Fibroblast of lung (primary cell): ENCODE results near the gene ACBD5. TPM values are rescaled to one million over a fixed set of nuclear protein-coding genes. Genes with fewer than 3 reads are reported as not detected.
"Not testable (repeated sequence)": the region's sequence is repeated elsewhere in the genome, so short reads cannot be mapped to it uniquely, and the experiment has no call there.

Source experiments
- DNase-seq, 2 donors: peaks; one replicate each; pipeline versions ENCODE4 v3.0.0 to v3.0.0-alpha.2; 2010; ENCODE audit warnings: low read depth in 2 of 2
- H2AFZ ChIP-seq: 2 replicates; pipeline ENCODE4 v1.5.1; 2012; ENCODE audit warnings: low read length, control low read depth, inconsistent platforms
- H3K27ac ChIP-seq: 2 replicates; pipeline ENCODE4 v1.5.1; 2011; ENCODE audit warnings: low read length, control low read depth; ENCODE audit not compliant: insufficient read depth
- H3K27me3 ChIP-seq: 2 replicates; pipeline ENCODE4 v1.5.1; 2011; ENCODE audit warnings: mild to moderate bottlenecking, low read length; ENCODE audit not compliant: control insufficient read depth, insufficient read depth
- H3K36me3 ChIP-seq: 2 replicates; pipeline ENCODE4 v1.5.1; 2011; ENCODE audit warnings: low read length; ENCODE audit not compliant: control insufficient read depth, insufficient read depth
- H3K4me1 ChIP-seq: 2 replicates; pipeline ENCODE4 v1.5.1; 2011; ENCODE audit warnings: low read length; ENCODE audit not compliant: control insufficient read depth, insufficient read depth; ENCODE audit errors: extremely low read depth
- H3K4me2 ChIP-seq: 2 replicates; pipeline ENCODE4 v1.5.1; 2011; ENCODE audit warnings: low read length, control low read depth; ENCODE audit not compliant: insufficient read depth; ENCODE audit errors: extremely low read depth
- H3K4me3 ChIP-seq, 4 experiments: fragments of 200-600 bp in 1 of 4; sonication (generic) in 1 of 4; replicated peaks in 1 of 4; 2 replicates each; pipeline ENCODE4 v1.5.1; 2011 to 2016; ENCODE audit warnings: low read length in 4 of 4, low read depth in 3 of 4, mild to moderate bottlenecking in 3 of 4, control low read depth in 2 of 4, inconsistent platforms in 1 of 4, mixed read lengths in 1 of 4; ENCODE audit not compliant: insufficient read depth in 1 of 4; ENCODE audit errors: control extremely low read depth in 1 of 4
- H3K79me2 ChIP-seq: 2 replicates; pipeline ENCODE4 v1.5.1; 2012; ENCODE audit warnings: mild to moderate bottlenecking, low read length, inconsistent platforms; ENCODE audit not compliant: control insufficient read depth, insufficient read depth
- H3K9ac ChIP-seq: 2 replicates; pipeline ENCODE4 v1.5.1; 2011; ENCODE audit warnings: mild to moderate bottlenecking, low read length, control low read depth; ENCODE audit not compliant: insufficient read depth
- H3K9me3 ChIP-seq: 2 replicates; pipeline ENCODE4 v1.5.1; 2012; ENCODE audit warnings: low read depth, low read length; ENCODE audit not compliant: control insufficient read depth, insufficient read depth
- H4K20me1 ChIP-seq: 2 replicates; pipeline ENCODE4 v1.5.1; 2011; ENCODE audit warnings: low read length; ENCODE audit not compliant: control insufficient read depth, insufficient read depth; ENCODE audit errors: extremely low read depth
- CTCF ChIP-seq, 2 donors: IDR thresholded peaks in 1 of 2; conservative IDR thresholded peaks in 1 of 2; 1 replicate in 1 of 2; 2 replicates in 1 of 2; pipeline ENCODE4 v1.5.1; 2011 to 2012; ENCODE audit warnings: low read length in 2 of 2, control low read depth in 1 of 2, inconsistent platforms in 1 of 2, low read depth in 1 of 2, mild to moderate bottlenecking in 1 of 2
- EZH2 ChIP-seq: IDR thresholded peaks from 2 replicates; pipeline ENCODE4 v1.5.1; 2012; ENCODE audit warnings: low read length, control low read depth, mild to moderate bottlenecking; ENCODE audit errors: missing control alignments
- polyA plus RNA-seq, 2 donors: library from polyadenylated mRNA; depleted of rRNA in 1 of 2; stranded (reverse) in 1 of 2; unstranded in 1 of 2; fragments of >200 nt; gene quantifications; 2 replicates each; pipeline ENCODE4 v1.2.1, GENCODE V29; 2011 to 2012; ENCODE audit warnings: missing spikeins in 1 of 2
- total RNA-seq: library from RNA; depleted of rRNA; stranded (reverse); fragments of >200 nt; gene quantifications from 2 replicates; pipeline ENCODE4 v1.2.1, GENCODE V29; 2014

The ACBD5 gene
- total and polyA plus RNA-seq, 2 donors (not counting 1 experiment from before 2014, with no cell fraction given), result 21.3 to 29.6 TPM

GRCh38 chr10:27158421-27158820, 82.2 kb downstream of the ACBD5 start:
- H3K79me2 ChIP-seq, result peaks cover 25% of the 10 kb centered on the region

GRCh38 chr10:27157150-27157549, 83.4 kb downstream of the ACBD5 start:
- no peak overlapping the region for H2AFZ ChIP-seq
- H4K20me1 ChIP-seq, result no peaks in the 10 kb centered on the region
- no peaks in the 10 kb centered on the region for H3K9me3 ChIP-seq
- H3K79me2 ChIP-seq, result peaks cover 38% of the 10 kb centered on the region
- DNase-seq, result peak in 1 of 2 donors; percentile 7
- H3K4me2 ChIP-seq, result peak overlapping the region; percentile 17
- no peak overlapping the region for H3K27ac ChIP-seq
- H3K4me1 ChIP-seq, result no peaks in the 10 kb centered on the region
- H3K27me3 ChIP-seq, result no peaks in the 10 kb centered on the region
- H3K36me3 ChIP-seq, result no peaks in the 10 kb centered on the region
- no peak overlapping the region for H3K9ac ChIP-seq
- peak overlapping the region in 2 of 4 experiments; percentile 12 to 35 for H3K4me3 ChIP-seq
- no peak for TF ChIP-seq CTCF (conservative IDR thresholded peaks at IDR 0.05 in 1 of 2, IDR thresholded peaks at IDR 0.05 in 1 of 2; ENCODE audit: low read depth in 1 of 2, low read length in 2 of 2)
- no peak for TF ChIP-seq EZH2

More at GRCh38 chr10:27158421-27158820, 82.2 kb downstream of the ACBD5 start:
- Histone ChIP-seq H3K4me1 (no peaks in the 10 kb centered on the region), H3K4me3 (no peak overlapping the region), H3K4me2 (no peak overlapping the region), H3K36me3 (no peaks in the 10 kb centered on the region), H4K20me1 (no peaks in the 10 kb centered on the region), H3K27me3 (no peaks in the 10 kb centered on the region), H3K9me3 (no peaks in the 10 kb centered on the region), H3K9ac (no peak overlapping the region), H3K27ac (no peak overlapping the region), H2AFZ (no peak overlapping the region)
- TF ChIP-seq EZH2 (no peak), CTCF (conservative IDR thresholded peaks at IDR 0.05 in 1 of 2, IDR thresholded peaks at IDR 0.05 in 1 of 2; ENCODE audit: low read depth in 1 of 2, low read length in 2 of 2) (no peak)
- peak in 1 of 2 donors; percentile 3 for DNase-seq

GRCh38 chr10:27156566-27156965, 84.0 kb downstream of the ACBD5 start:
- not testable (repeated sequence) for H3K27me3 ChIP-seq, H3K9ac ChIP-seq, H3K9me3 ChIP-seq, H3K4me1 ChIP-seq, DNase-seq, H2AFZ ChIP-seq, H4K20me1 ChIP-seq, H3K36me3 ChIP-seq
- Histone ChIP-seq H3K27ac (peak overlapping the region; percentile 96), H3K4me3 (peak overlapping the region; percentile 67 to 98 (median 92)), H3K79me2 (peaks cover 43% of the 10 kb centered on the region), H3K4me2 (peak overlapping the region; percentile 76)
